ENCODE measurements around the gene HSPH1.

DNA sequence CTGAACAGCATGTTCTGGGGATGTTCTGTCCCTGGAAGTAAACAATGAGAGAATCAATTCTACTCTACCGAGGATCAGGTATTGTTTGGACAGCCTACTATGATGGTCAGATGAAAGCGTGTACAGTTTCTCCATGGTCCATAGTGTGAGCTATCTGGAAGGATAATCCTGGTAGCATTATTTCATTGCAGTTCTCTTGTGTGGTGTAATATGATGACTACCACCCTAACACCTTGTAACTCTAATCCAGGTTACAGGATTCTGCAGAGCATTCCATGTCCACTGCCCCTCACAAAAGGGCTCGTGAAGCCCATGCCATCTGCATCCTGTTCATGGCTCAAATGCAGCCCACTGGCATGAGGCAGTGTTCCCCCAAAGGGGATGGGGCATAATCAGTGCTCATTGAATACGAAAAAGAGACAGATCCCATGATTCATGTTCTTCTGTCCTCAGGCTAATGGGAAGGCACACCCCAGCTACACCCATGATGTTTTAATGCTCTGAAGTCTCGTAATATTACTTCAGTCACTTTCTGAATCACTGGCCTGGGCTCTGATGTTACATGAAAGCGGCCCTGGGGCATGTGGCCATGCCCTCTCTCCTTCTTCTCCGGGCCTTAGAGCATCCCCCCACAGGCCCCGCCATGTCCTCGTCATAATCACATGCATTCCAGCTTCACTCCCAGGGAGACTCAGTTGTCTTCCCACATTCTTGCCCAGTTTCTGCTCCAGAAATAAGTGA lies 68.4 kb downstream of the HSPH1 start:
- TF ChIP-seq, protein P1, sequence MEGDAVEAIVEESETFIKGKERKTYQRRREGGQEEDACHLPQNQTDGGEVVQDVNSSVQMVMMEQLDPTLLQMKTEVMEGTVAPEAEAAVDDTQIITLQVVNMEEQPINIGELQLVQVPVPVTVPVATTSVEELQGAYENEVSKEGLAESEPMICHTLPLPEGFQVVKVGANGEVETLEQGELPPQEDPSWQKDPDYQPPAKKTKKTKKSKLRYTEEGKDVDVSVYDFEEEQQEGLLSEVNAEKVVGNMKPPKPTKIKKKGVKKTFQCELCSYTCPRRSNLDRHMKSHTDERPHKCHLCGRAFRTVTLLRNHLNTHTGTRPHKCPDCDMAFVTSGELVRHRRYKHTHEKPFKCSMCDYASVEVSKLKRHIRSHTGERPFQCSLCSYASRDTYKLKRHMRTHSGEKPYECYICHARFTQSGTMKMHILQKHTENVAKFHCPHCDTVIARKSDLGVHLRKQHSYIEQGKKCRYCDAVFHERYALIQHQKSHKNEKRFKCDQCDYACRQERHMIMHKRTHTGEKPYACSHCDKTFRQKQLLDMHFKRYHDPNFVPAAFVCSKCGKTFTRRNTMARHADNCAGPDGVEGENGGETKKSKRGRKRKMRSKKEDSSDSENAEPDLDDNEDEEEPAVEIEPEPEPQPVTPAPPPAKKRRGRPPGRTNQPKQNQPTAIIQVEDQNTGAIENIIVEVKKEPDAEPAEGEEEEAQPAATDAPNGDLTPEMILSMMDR (IDR thresholded peaks at IDR 0.05): no peak
- TF ChIP-seq POLR2A (IDR thresholded peaks at IDR 0.05): no peak

Data from heart left ventricle (tissue), 13 donors.